ENCODE measurements around the gene ANKZF1. TPM values are rescaled to one million over a fixed set of nuclear protein-coding genes. Genes with fewer than 3 reads are reported as not detected.

The ANKZF1 gene
- polyA plus RNA-seq, 3 donors: 51.6 to 94.0 (median 62.8) TPM

DNA sequence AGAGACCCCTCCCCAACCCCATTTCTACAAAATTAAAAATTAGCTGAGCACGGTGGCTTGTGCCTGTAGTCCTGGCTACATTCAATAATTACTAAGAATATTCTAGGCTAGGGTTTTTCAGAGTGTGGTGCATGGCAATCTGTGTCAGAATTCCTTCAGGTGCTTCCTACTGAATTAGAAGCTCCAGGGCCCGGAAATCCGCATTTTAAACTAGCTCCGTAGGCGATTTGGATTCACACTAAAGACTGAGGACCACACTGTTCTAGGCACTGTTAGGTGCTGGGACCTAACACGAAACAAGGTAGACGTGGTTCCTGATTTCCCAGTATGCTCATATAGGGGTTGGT lies 23.7 kb upstream of the ANKZF1 start:
- DNase-seq (ENCODE audit: extremely low read depth in 1 of 11, low read depth in 9 of 11, low spot score in 4 of 11): no peak

DNA sequence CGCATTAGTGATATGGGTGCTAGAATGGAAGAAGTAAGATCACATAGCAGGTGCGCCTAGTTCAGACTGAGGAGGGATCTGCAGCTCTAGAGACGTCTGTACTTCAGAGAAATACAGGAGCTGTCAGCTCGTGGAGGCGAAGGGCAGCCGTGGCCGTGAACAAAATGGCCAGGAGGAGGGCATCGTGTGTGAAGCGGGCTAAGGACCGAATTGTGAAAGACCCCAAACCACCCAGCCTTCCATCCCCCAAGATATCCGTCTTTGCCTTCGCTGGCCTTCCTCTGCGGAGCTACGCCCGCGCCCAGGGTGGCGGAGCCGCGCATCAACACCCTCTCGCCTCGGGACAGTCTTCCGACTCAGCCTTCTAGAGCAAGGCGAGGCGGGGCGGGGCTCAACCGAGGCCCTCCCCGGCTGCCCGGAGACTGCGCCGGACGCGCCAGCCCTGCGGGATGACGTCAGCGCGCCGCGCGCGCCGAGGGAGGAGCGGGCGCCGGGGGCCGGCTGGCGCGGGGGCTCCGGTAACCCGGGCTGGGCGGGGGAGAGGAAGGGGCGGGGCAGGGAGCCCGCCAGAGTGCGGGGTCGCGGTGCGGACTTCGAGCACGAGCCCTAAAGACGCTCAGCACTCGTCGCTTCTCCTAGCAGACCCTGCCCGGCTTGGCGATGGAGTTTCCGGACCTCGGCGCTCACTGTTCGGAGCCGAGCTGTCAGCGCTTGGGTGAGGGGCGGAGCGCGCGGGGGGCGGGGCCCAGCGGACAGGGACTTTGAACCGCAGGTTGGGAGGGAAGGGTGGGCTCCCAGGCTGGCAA lies 23.1 kb upstream of the ANKZF1 start, which contains the start of gene ZFAND2B:
TSS of gene ZFAND2B (plus strand) at position 455 of the 806 bp plus-strand sequence. CDS start at position 661, 206 bp downstream.
- DNase-seq (ENCODE audit: extremely low read depth in 1 of 11, low read depth in 9 of 11, low spot score in 4 of 11): peak; percentile 86 to 95 (median 93)

DNA sequence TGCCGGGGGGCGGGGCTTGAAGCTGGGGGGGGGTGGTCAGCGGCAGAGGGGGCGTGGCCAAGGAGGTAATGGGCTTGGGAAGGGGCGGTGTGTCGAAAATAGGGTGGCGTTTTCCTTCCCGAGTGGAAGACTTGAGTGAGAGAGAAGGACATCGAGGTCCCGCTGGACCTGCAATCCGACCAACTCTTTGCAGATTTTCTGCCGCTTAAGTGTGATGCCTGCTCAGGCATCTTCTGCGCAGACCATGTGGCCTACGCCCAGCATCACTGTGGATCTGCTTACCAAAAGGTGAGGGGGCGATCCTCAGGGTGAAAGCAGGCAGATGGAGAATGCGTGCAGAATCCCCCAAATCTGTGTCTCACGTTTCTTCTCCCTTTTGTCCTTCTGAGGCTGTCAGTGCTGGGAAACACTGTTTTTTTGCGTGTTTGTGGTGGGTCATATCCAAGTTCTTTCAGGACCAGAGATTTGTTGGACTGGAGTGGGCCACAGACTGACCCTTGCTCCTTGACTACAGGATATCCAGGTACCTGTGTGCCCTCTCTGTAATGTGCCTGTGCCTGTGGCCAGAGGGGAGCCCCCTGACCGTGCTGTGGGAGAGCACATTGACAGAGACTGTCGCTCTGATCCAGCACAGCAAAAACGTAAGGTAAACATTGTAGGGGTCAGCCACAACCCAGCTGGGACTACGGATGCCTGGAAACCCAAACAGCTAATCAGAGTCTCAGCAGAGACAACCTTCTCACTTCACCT lies 22.3 kb upstream of the ANKZF1 start:
- DNase-seq (ENCODE audit: extremely low read depth in 1 of 11, low read depth in 9 of 11, low spot score in 4 of 11): no peak

DNA sequence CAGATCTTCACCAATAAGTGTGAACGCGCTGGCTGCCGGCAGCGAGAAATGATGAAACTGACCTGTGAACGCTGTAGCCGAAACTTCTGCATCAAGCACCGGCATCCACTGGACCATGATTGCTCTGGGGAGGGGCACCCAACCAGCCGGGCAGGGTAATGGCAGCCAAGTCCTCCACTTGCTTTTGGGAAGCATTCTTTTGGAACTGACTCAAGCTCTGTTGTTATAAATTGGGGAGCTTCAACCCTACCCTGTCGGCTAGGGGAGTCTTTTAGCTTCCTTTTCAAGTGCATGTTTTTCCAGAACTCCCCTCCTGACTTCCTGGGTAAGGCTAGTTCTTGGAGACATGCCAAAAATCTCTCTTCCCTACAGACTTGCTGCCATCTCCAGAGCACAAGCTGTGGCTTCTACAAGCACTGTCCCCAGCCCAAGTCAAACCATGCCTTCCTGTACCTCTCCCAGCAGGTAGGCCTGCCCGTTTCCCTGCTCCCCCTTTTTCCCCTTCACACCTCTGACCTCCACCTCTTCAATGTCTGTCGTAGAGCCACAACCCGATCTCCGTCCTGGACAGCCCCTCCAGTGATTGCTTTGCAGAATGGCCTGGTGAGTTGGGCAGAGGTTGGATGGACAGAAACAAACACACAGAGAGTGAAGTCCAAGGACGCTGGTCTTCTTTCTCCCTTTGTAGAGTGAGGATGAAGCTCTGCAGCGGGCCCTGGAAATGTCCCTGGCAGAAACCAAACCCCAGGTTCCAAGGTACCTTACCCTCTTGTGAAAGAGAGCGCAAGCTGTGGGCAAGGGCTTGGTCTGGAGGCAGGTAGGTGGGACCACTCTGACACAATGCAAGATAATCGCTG lies 21.5 kb upstream of the ANKZF1 start:
- no peak for DNase-seq (ENCODE audit: extremely low read depth in 1 of 11, low read depth in 9 of 11, low spot score in 4 of 11)

DNA sequence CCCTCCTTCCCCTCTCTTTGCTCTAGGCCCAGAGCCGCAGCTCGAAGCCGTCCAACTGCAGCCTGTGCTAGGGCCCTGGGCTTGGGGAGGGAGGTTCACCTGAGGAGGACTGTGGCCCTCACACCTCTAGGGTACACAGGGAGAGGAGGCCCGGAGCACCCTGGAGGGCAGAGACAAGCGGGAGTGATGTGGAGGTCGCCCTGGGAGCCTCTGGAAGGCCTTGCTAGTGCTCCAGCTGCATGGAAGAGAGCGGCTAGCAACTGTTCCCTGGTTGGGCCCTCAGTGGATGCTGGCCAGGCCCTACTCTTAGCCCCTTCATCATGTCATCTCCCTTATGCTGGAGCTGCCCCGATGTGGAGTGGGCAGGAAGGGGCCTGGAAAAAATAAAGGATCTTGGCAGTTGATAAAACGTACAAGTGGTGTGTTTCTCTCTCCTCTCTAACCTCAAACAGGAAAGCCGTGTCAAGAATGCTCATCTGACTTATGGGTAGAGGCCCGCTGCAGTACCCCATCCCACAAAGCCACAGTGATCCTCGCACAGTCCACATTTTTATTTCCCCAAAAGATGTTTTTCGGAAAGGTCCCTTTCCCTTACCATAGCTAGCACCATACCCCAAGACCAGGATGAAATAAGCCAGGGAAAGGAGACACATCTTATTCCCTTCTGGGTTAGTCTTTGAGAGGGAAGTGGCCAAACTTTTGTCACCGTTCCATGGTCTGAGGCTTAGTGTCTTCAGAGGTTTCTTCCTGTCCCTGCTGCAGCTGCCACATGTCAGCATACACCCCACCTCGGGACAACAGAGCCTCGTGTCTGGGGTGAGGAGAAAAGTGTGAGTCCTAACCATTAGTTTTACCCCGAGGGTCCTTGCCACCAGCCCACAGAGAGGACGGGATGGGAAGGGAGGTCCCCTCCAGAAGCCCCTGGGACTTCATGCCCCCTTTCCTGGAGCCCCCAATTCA lies 20.1 kb upstream of the ANKZF1 start:
- DNase-seq (ENCODE audit: extremely low read depth in 1 of 11, low read depth in 9 of 11, low spot score in 4 of 11): no peak

DNA sequence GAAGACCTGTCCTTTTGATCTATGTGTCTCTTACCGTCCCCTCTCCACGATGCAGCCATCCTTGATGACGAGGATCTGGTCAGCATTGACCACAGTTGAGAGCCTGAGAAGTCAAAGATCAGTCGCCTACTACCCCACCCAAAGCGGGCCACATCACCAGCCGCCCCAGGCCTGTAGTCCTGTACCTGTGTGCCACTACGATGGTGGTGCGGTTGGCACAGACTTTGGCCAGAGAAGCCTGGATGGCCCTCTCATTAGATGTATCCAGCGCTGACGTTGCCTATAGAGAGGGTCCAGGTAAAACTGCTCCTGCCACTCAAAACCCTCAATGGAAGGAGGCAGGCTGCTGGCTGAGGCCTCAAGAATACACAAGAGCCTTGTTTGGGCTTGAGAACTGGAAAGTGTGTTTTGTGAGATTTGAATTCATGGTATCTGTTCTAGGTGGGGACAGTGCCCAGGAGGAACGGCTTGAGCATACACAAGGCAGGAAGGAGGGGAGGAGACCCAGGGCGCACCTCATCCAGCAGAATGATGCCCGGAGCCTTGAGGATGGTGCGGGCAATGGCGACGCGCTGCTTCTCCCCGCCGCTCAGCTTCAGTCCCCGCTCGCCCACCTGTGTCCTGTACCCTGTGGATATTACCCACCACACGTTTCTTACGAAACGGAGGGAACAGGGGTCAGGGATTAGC lies 19.3 kb upstream of the ANKZF1 start:
- DNase-seq (ENCODE audit: extremely low read depth in 1 of 11, low read depth in 9 of 11, low spot score in 4 of 11): no peak

DNA sequence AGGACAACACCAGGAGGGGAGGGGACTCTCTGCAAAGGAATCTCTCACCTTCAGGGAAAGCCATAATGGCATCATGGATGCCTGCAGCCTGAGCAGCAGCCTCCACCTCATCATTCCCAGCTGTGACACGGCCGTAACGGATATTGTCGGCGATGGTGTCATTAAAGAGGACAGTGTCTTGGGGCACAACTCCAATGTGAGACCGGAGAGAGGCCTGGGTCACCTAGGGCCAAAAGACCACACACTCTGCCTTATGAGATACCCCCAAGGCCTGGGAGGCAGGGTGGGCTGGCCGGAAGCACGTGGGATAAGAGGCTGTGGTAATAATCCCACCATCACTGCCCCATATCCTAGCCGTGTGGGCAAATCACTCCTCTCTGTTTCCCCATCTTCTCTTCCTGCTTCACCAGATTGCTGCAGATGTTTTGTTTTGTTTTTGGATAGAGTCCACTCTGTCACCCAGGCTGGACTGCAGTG lies 18.7 kb upstream of the ANKZF1 start:
- no peak for DNase-seq (ENCODE audit: extremely low read depth in 1 of 11, low read depth in 9 of 11, low spot score in 4 of 11)

DNA sequence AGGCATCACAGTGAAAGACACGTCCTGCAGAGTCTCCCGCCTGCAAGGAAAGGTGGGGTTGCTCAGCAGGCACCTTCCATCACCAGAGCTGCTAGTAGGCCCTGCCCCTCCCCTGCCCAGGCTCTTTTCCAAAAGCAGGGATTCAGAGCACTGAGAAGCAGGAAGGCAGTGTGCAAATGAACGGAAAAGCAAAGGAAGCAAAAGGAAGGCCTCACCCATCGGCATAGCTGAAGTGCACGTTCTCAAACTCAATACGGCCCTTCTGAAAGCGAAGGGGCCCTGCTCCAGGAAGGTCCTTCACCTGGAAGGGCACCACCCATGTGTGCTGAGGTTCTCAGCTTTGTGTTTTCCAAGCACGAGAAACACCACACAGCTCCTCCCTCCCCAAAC lies 16.6 kb upstream of the ANKZF1 start:
- no peak for DNase-seq (ENCODE audit: extremely low read depth in 1 of 11, low read depth in 9 of 11, low spot score in 4 of 11)

DNA sequence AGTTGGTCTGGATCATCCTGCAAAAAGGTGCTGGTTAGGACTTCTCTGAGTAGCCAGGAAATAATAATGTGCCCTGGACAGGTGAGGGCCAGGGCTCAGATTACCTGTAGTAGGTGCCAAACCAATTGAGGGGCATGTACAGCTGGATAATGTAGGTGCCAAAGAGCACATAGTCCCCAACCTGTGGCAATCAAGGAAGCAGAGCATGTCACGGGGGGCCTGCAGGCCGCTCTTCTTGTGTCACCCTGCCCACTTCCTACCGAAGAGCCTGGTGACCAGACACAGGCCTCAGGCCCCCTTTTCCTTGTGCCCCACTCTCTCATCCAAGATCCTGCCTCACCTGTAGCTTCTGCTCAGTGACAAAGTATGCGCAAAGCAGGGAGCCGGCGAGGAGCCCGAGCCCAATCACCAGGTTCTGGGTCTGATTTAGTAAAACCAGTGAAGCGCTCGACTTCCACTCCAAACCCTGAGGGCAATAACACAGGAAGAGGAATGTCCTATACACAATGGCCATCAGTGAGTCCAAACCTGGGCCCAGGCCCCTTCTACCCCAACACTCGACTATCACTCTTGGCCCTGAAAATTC lies 16.0 kb upstream of the ANKZF1 start:
- DNase-seq (ENCODE audit: extremely low read depth in 1 of 11, low read depth in 9 of 11, low spot score in 4 of 11): no peak

DNA sequence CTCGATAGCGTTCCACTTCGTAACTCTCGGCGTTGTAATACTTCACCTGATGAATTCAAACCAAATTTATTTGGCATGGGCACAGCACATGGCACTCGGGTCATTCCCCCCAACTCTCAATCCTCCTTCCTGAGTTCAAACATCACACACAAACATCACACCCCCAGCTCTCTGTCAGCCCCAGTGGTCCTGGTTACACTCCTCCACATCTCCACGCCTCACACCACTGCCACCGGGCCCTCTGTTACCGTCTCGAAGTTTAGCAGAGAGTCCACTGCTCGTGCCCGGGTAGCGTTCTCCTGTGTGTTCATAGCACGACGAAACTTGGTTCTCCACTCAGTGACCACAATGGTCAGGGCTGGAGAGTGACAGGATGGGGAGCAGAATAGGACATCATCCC lies 15.5 kb upstream of the ANKZF1 start:
- no peak for DNase-seq (ENCODE audit: extremely low read depth in 1 of 11, low read depth in 9 of 11, low spot score in 4 of 11)

DNA sequence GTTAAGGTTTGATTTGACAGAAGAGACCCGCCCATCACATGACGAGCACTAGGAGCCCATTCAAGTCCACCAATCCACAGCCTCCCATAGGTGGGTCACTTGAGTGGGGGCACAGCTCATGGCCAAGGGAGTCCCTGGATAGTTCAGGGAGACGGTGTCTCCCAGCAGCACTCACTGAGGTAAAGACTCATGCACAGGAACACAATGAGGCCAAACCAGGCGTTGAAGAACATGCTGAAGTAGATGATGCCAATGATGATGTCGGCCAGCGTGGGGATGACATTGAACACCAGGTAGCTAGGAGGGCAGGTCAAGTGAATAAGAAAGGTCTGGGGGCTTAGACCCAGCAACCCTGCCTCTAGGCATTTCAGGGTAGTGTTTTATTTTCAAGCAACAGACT lies 14.8 kb upstream of the ANKZF1 start:
- DNase-seq (ENCODE audit: extremely low read depth in 1 of 11, low read depth in 9 of 11, low spot score in 4 of 11): no peak

DNA sequence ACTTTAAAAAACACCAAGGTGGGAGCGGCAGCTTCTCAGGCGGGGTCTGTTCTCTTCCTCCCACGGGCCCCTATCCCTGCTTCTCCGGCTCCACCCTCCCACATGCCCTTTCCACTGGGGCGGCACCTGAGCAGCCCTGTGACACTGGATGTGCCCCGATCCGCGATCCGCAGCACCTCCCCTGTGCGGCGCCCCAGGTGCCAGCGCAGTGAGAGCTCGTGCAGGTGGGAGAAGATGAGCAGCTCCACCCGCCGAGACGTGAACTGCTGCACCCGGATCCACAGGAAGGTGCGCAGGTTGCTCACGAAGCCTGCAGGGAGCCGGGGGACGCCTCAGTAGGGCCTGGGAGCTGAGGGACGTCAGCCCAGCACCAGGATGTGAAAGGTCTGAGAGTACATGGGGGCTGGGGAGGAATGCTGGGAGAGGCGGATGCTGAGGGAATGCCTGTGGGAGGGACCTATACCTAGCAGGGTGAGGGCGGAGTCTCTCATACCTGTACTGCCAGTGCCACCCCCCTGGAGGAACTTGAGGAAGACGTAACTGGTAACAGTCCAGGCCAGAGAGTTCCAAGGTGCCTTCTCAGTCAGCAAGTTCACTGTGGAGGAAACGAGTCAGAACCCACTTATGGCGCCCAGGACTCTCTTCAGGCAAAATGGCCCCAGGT lies 13.6 kb upstream of the ANKZF1 start:
- no peak for DNase-seq (ENCODE audit: extremely low read depth in 1 of 11, low read depth in 9 of 11, low spot score in 4 of 11)

DNA sequence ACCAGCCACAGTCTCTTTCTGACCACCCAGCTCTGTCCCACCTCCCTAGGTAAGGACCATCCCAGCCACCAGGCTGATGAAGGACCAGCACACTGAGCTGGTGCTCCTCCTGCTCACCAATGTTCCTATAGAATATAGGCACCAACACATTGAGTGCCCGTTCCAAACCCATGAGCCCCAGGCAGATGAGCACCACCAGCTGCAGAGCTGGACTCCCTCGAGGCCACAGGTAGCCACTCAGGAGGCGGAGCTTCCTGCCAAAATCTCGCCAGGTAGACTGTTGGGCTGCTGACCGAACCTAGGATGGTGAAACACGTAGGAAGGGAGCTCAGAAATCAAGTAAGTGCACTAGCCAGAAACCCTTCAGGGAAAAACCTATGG lies 13.1 kb upstream of the ANKZF1 start:
- no peak for DNase-seq (ENCODE audit: extremely low read depth in 1 of 11, low read depth in 9 of 11, low spot score in 4 of 11)

DNA sequence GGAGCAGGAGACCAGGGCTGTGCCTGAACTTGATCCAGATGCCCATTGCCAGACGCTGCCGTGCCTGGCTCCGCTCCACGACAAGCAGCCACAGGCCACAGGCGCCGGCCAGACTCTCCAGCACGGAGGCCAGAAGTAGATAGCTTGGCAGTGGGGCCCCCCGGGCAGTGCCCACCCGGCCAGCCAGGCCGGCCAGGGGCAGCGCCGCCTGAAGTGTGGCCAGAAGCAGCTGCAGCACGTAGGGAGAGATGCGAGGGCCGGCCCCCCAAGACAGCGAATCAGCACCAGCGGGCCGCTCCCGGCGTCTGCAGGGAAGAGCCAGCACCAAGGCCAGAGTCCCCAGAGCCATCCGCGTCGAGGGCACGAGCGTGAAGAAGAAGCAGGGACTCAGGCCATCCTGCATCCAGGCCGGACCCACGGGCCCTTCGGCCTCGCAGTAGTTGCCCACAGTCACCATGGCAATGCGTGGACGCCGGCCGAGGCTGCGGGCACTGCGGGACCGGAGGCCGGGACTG lies 11.3 kb upstream of the ANKZF1 start:
- peak in 2 of 11 donors; percentile 36 to 55 for DNase-seq (ENCODE audit: extremely low read depth in 1 of 11, low read depth in 9 of 11, low spot score in 4 of 11)

DNA sequence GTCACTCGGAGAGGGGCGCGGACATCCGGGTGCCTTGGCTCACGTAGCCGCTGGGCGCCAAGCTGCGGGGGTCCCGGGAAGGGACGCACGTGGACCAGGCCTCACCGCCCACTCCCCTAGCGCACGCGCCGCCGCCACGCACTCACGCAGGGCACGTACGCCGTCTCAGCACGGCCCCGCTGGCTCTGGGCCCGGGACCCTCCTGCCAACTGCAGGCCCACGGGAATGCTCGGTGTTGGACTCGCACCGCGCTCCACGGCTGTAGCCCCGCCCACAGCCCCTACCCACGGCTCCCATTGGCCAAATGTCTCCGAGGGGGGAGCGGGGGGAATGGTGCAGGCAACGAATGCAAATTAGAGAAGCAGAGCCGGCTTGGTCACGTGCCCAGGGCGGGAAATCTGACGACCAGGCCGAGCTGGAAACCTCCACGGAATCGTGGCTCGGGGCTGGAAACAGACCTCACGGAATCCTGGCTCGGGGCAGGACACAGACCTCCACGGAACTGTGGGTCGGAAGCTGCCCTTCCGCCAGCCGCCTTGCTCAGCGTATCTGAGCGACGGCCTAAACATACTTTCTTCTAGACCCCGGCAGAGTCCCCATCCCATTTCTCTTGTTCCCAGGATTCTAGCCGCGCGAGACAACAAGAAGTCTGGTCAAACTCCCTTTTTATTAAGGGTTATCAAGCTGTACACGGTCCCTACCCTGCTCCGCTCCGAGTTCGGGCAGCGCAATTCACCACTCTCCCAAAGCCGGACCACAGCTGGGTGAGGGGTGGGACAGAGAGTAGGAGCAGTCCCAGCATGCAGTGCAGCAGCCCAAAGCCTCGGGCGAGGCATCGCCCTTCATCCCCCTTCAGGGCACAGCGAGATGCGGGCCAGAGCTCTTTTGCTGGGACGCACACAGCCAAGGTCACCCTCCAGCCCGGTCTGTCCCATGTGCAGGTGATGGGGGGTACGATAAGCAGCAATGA lies 10.6 kb upstream of the ANKZF1 start, which contains the start of gene ABCB6:
TSS of gene ABCB6 (minus strand) at position 227 of the 970 bp plus-strand sequence. CDS start 285 bp downstream, outside the sequence.
- peak in 10 of 11 donors; percentile 85 to 94 (median 89) for DNase-seq (ENCODE audit: extremely low read depth in 1 of 11, low read depth in 9 of 11, low spot score in 4 of 11)

All from renal cortex interstitium (tissue), 11 donors.